Pancreas (tissue), 10 donors: ENCODE measurements around the gene ME1. TPM values are rescaled to one million over a fixed set of nuclear protein-coding genes. Genes with fewer than 3 reads are reported as not detected.
"Not testable (repeated sequence)": the region's sequence is repeated elsewhere in the genome, so short reads cannot be mapped to it uniquely, and the experiment has no call there.

ENCODE experiments used
- ATAC-seq, 4 donors: fragments of 200-7000 bp; cut with Tn5 transposase; one replicate each; pipeline versions ENCODE4 v1.8.0 to v1.9.1; 2020; ENCODE audit warnings: mild to moderate bottlenecking in 4 of 4, moderate library complexity in 4 of 4
- DNase-seq, 6 donors: peaks; one replicate each; pipeline ENCODE4 v3.0.0-alpha.2; 2020
- FAIRE-seq: peaks from 2 replicates; lab custom pipeline; 2012; peaks lifted over from hg19 to GRCh38; lab: Jason Lieb, UNC
- H3K27ac ChIP-seq, 4 donors: fragments of 200-600 bp; sonication (generic); 1 replicate in 3 of 4; 2 replicates in 1 of 4; pipeline versions ENCODE4 v1.5.0 to v1.8.0; 2020
- H3K27me3 ChIP-seq, 4 donors: fragments of 200-600 bp; one replicate each; pipeline ENCODE4 v1.8.0; 2021
- H3K36me3 ChIP-seq, 3 donors: fragments of 200-600 bp; sonication (generic) in 1 of 3; one replicate each; pipeline versions ENCODE4 v1.5.0 to v1.8.0; 2020 to 2021
- H3K4me1 ChIP-seq, 3 donors: fragments of 200-600 bp; one replicate each; pipeline ENCODE4 v1.8.0; 2021
- H3K4me3 ChIP-seq, 4 donors: fragments of 200-600 bp; sonication (generic) in 2 of 4; one replicate each; pipeline versions ENCODE4 v1.5.0 to v1.8.0; 2020 to 2021
- H3K9me3 ChIP-seq, 4 donors: fragments of 200-600 bp; one replicate each; pipeline ENCODE4 v1.8.0; 2021
- CTCF ChIP-seq, 4 donors: fragments of 200-600 bp; sonication (generic) in 3 of 4; IDR thresholded peaks; one replicate each; pipeline versions ENCODE4 v1.5.0 to v1.8.0; 2021; ENCODE audit warnings: antibody characterized with exemption in 4 of 4
- WGBS, 2 donors: extraction: QIAGEN DNeasy Blood & Tissue Kit; methylation state at CpG; one replicate each; pipeline ENCODE4 v1.1.7; 2013; 5-methylcytosine and 5-hydroxymethylcytosine counted together
- intact Hi-C, 3 donors: fragments of 100-400 bp; cut with DNase I; formaldehyde crosslinking; loops; one replicate each; pipeline versions ENCODE4 v1.11.1 to v1.14.2; 2022
- polyA plus RNA-seq, 2 donors: library from polyadenylated mRNA; stranded (reverse); fragments of 200-250 nt; gene quantifications; one replicate each; pipeline ENCODE4 v1.2.3, GENCODE V29; 2013
- total RNA-seq, 6 donors: library from RNA; stranded (reverse); fragmentation: NEBNext Ultra II Directional in 4 of 6; extraction: Animal tissue kit (Norgen Biotek cat#: 25700) in 4 of 6; gene quantifications; one replicate each; pipeline versions ENCODE4 v1.2.1 to v1.2.4, GENCODE V29; 2021 to 2023
- donor health status: healthy with polysubstance abuse.
- donor health status: DM: no; HTN: no; CAD: no; lungs with moderate emphysema.
- donor health status: DM: no; HTN: no; CAD: no.
- donor health status: control.
- donor health status: control.
- donor health status: Bipolar disorder and iron deficiency.
- donor health status: DM: yes; HTN: yes; CAD: no.
- donor health status: DM: no; HTN: no; CAD: no.
- donor health status: DM: no; HTN: no; CAD: no.
- donor health status: DM: yes; HTN: yes; CAD: no.

ME1 gene
- total and polyA plus RNA-seq, 8 donors: 1.5 to 4.6 (median 3.1) TPM

GRCh38 chr6:83459663-83460062 is 28.8 kb upstream of the ME1 start:
- intact Hi-C loops: no loop called here
- H3K36me3 ChIP-seq: no peaks in the 10 kb centered on the region
- H3K4me3 ChIP-seq: no peak overlapping the region
- FAIRE-seq (no peak), DNase-seq (no peak), ATAC-seq (no peak)
- H3K27me3 ChIP-seq: no peaks in the 10 kb centered on the region
- H3K4me1 ChIP-seq: no peaks in the 10 kb centered on the region
- no peaks in the 10 kb centered on the region for H3K9me3 ChIP-seq
- TF ChIP-seq CTCF (IDR thresholded peaks at IDR 0.05): no peak
- no peak overlapping the region for H3K27ac ChIP-seq

- H3K4me3 ChIP-seq, H3K27me3 ChIP-seq, ATAC-seq, intact Hi-C loops, H3K27ac ChIP-seq, DNase-seq, FAIRE-seq, H3K9me3 ChIP-seq, H3K36me3 ChIP-seq, H3K4me1 ChIP-seq: not testable (repeated sequence)
- WGBS, 2 donors: 92 to 94% methylated on average over 6 of the region's 6 CpGs
Observed at GRCh38 chr6:83450015-83450414, 19.2 kb upstream of the ME1 start.

- H3K4me3 ChIP-seq, H3K27ac ChIP-seq, FAIRE-seq, DNase-seq, H3K4me1 ChIP-seq, H3K36me3 ChIP-seq, H3K27me3 ChIP-seq, intact Hi-C loops, ATAC-seq, H3K9me3 ChIP-seq: not testable (repeated sequence)
- 89 to 95% methylated on average over 9 of the region's 9 CpGs for WGBS, 2 donors
Observed at GRCh38 chr6:83444086-83444699, 13.3 kb upstream of the ME1 start.

GRCh38 chr6:83443516-83443915 is 12.7 kb upstream of the ME1 start:
- no peaks in the 10 kb centered on the region for H3K36me3 ChIP-seq
- no peak for TF ChIP-seq CTCF (IDR thresholded peaks at IDR 0.05)
- no peaks in the 10 kb centered on the region for H3K9me3 ChIP-seq
- 82 to 90% methylated on average over 4 of the region's 4 CpGs for WGBS, 2 donors
- FAIRE-seq: no peak
- DNase-seq: no peak
- no peak overlapping the region for H3K27ac ChIP-seq
- no peak overlapping the region for H3K4me3 ChIP-seq
- no peaks in the 10 kb centered on the region for H3K27me3 ChIP-seq
- no peaks in the 10 kb centered on the region for H3K4me1 ChIP-seq
- no peak for ATAC-seq
- intact Hi-C loops: no loop called here

- Histone ChIP-seq H3K27me3 (no peaks in the 10 kb centered on the region), H3K4me1 (no peaks in the 10 kb centered on the region), H3K4me3 (no peak overlapping the region), H3K9me3 (no peaks in the 10 kb centered on the region), H3K36me3 (no peaks in the 10 kb centered on the region), H3K27ac (no peak overlapping the region)
- intact Hi-C loops: no loop called here
- TF ChIP-seq CTCF (IDR thresholded peaks at IDR 0.05): no peak
- FAIRE-seq (no peak), ATAC-seq (peak in 1 of 4 donors; percentile 64), DNase-seq (no peak)
- WGBS, 2 donors: 68 to 69% methylated on average over 2 of the region's 2 CpGs
Observed at GRCh38 chr6:83442752-83443151, 11.9 kb upstream of the ME1 start.

- no peaks in the 10 kb centered on the region for H3K36me3 ChIP-seq
- no peaks in the 10 kb centered on the region for H3K4me1 ChIP-seq
- FAIRE-seq (no peak), DNase-seq (no peak), ATAC-seq (no peak)
- H3K27ac ChIP-seq: no peak overlapping the region
- TF ChIP-seq CTCF (IDR thresholded peaks at IDR 0.05): no peak
- intact Hi-C loops: no loop called here
- 62 to 66% methylated on average over 2 of the region's 2 CpGs for WGBS, 2 donors
- no peaks in the 10 kb centered on the region for H3K9me3 ChIP-seq
- H3K27me3 ChIP-seq: no peaks in the 10 kb centered on the region
- H3K4me3 ChIP-seq: no peak overlapping the region
Observed at GRCh38 chr6:83439201-83439600, 8.3 kb upstream of the ME1 start.
